ENCODE measurements around the gene HSPB3.
"Not testable (repeated sequence)": the region's sequence is repeated elsewhere in the genome, so short reads cannot be mapped to it uniquely, and the experiment has no call there.

HSPB3 gene

DNA sequence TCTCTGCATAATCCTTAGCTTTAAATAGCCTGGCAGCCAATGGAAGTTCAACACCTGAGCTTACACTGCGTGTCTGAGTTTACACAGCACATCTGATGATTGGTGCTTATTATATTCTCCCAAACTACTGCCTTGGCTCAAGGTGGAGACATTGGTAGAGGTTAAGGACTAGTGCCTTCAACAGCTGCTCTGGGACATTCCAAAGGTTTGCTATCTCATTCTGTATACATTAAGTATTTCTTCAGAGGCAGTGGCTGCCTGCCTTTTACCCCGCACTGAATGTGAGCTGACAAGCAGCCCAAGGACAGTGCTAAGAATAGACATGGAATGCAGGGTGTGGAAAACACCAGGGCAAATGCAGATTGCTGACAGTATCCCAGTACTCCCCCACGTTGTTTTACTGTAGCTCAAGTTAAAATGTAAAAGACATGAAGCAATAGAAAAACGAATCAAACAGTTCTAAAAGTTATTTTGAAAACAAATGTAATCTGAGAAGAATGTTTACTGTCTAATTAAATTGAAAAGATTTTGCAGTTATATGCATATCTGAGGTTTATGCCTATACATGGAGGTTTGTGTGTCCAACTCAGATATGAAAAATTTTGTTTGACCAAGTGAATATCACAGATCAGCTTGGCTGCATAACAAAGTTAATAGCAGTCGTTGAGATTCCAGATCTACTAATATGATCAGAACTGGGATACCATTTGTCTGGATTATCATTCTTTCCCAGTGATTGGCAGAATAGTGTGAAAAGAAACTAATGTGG lies 1.8 kb downstream of the HSPB3 start:
- DNase-seq, result peak; percentile 29

GRCh38 chr5:54458221-54458620 lies 2.7 kb downstream of the HSPB3 start:
- DNase-seq, result no peak

DNA sequence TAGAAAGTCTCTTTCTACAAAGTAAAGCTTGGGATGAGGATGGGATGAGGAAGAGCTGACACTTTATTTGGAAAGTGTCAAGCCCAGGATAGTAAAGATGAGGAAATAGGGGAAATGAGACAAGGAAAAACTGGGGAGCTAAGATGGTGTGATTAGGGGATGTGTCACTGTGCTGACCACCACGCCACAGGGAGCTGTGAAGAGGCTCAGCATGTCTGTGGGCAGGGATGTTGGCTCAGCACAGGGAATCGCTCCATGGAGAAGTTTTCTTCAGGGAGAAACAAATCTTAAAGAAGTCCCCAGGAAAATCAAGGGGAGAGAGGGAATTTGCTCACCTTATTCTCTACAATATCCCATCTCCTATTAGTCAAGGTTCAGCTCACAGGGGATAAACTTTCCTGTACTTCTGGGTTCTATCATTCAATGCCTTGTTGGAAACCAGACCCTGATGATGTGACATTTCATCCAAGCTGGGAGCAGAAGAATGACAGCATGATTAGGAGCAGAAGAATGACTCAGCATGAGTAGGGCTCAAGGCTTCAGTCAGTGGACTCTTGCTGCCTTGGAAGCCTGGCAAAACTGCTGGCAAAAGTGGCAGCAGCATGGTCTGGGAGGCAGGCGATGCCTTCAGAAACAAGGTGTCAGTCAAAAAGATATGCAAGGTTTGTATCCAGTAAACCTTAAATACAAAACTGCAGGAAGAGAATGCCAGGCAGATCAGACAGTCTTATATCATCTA lies 4.9 kb downstream of the HSPB3 start:
- DNase-seq, result no peak

DNA sequence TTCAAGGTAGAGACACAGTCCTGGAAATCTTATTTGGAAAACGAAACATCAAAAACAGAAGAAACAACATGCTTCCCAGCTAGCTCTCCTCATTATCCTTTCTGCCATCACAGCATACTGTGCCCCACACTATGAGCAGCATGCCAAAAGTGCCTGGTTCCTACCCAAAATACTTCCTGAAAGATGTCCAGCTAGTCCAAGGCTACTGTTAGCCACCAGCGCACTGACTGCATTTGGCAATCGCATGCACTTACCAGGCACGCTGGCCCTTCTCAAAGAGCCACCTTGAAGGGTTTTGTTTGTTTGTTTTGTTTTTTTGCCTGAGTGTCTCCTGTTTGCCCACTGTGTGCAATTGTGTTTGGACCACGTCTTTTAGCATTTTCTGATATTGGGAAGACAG lies 6.8 kb downstream of the HSPB3 start:
- DNase-seq, result no peak

GRCh38 chr5:54463713-54464112 lies 8.2 kb downstream of the HSPB3 start:
- DNase-seq, result no peak

DNA sequence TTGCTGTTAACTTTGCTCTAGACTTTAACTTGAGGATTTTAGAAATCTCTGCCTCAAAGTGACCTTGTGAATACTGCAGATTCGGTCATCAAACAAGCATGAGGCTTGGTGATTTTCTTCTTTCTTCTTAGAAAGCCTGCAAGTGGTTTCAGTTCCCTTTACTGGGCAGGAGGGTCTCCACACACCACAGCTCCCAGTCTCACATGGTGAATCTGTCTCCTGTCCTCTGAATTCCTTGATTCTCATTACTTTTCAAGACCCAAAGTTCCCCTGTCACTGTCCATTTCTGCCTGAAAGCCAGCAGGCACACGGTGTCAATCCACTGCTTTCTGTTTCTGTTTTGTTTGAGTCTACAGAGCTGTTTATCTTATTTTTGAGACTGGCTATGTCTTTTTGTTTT lies 14.1 kb downstream of the HSPB3 start:
- no peak for DNase-seq

GRCh38 chr5:54470128-54470527 lies 14.6 kb downstream of the HSPB3 start:
- no peak for DNase-seq

- DNase-seq, result no peak
These were observed 15.2 kb downstream of the HSPB3 start for GRCh38 chr5:54470677-54471076.

DNA sequence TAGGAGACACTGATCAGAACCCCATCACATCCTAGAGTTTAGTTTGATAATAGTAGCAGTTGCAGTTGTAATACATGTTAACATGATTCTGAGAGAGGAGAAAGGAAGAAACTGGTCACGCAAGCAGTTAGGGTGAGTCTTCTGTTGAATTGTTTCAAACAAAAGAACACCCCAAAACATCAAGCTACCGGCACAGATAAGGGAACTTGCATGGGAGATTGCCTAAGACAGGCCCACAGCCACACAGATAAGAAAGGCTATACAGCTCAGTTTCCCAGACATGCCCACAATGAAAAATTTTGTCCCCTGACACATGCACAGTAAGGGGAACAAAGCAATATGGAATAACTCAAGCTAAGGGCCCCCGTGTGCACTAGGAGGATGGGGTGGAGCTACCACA lies 15.9 kb downstream of the HSPB3 start:
- DNase-seq, result no peak

GRCh38 chr5:54476682-54477081 lies 21.2 kb downstream of the HSPB3 start:
- DNase-seq, result no peak

GRCh38 chr5:54477941-54478478 lies 22.5 kb downstream of the HSPB3 start:
- DNase-seq, result no peak

DNA sequence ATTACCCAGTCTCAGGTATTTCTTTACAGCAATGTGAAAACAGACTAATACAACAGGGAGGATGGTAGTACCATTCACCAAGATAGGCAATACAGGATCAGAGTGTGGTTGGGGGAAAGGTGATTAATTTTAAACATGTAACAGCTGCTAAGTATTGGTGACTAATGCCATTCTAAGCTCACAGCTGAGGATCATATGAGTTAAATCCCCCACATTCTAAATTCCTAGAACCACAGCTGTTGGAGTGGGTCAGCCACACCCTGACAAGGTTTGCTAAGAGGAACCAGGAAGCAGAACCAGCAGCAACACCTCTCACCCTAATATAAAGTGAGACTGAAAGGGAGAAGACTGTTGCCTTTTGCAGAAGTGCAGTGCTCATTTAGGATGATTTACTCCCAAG lies 24.8 kb downstream of the HSPB3 start:
- no peak for DNase-seq

DNA sequence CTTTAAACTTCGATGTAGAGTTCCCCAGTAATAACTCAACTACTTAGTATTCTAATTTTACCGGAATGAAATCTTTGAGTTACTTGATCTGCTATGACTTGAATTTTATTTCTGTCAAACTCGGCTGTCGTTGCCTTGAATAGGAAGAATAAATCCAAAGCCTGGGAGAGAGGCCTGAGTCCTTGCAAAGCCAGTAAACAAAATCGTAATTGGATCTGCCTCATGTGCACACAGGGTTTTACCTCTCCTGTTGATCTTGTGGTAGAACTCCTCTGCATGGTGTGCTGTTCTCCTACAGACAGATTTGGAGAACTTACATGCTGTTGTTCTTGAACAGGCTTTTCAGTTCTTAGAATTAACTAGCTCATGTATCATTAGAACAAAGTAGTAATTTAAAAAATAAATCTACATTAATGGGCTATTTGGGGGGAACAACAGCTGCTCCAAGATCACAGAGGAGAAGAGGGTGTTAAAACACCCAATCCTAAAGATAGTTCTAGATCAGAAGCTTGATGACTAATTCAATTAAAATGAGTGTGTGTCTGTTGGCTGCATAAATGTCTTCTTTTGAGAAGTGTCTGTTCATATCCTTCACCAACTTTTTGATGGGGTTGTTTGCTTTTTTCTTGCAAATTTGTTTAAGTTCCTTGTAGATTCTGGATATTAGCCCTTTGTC lies 28.9 kb downstream of the HSPB3 start:
- no peak for DNase-seq

DNA sequence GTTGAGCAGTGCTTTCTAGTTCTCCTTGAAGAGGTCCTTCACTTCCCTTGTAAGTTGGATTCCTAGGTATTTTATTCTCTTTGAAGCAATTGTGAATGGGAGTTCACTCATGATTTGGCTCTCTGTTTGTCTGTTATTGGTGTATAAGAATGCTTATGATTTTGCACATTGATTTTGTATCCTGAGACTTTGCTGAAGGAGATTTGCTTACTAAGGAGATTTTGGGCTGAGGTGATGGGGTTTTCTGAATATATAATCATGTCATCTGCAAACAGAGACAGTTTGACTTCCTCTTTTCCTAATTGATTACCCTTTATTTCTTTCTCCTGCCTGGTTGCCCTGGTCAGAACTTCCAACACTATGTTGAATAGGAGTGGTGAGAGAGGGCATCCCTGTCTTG lies 30.2 kb downstream of the HSPB3 start:
- not testable (repeated sequence) for DNase-seq

DNA sequence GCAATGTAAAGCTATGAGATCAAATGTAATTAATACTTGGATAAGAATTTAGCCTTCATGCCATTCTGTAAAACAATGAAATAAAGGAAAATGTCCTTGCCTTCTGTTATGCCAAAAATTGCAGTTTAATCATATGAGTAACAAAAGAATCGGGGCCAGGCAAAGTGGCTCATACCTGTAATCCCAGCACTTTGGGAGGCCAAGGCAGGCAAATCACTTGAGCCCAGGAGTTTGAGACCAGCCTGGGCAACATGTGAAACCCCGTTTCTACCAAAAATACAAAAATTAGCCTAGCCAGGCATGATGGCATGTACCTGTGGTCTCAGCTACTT lies 34.1 kb downstream of the HSPB3 start:
- not testable (repeated sequence) for DNase-seq

DNA sequence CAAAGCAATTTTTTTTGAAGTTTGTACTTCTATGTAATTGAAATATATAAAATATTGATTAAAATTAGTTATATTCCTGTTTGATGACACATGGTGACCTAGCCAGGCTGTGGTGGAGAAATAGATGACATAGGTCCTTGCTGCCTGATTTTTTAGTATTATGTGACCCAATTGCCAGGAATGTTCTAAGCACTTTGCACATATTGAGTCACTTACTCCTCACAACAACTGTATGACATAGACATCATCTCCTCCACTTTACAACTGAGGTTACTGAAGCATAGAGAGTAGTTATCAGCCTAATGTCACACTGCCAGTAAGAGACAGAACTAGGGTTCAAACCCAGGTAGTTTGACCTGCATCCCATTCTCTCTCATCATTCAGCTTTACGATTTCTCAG lies 35.8 kb downstream of the HSPB3 start:
- DNase-seq, result no peak

- DNase-seq, result no peak
These were observed 36.7 kb downstream of the HSPB3 start for GRCh38 chr5:54492178-54492577.

GRCh38 chr5:54495027-54495426 lies 39.5 kb downstream of the HSPB3 start:
- DNase-seq, result no peak
